GM19328 (cell line): ENCODE measurements around the gene NRXN3.

ENCODE experiments used
- ATAC-seq: cut with Tn5 transposase; IDR thresholded peaks from one replicate; pipeline ENCODE4 v1.9.1; 2021; ENCODE audit warnings: mild to moderate bottlenecking, moderate library complexity; ENCODE audit not compliant: unreplicated experiment

The NRXN3 gene

GRCh38 chr14:79548836-79549235 lies 1378.7 kb downstream of the NRXN3 start:
- ATAC-seq = no peak

- ATAC-seq = no peak
Observed at GRCh38 chr14:79549515-79549914, 1379.3 kb downstream of the NRXN3 start.

GRCh38 chr14:79551523-79551922 lies 1381.3 kb downstream of the NRXN3 start:
- ATAC-seq = no peak

- ATAC-seq = no peak
Observed at GRCh38 chr14:79552778-79553177, 1382.6 kb downstream of the NRXN3 start.

- ATAC-seq = no peak
Observed at GRCh38 chr14:79554816-79555215, 1384.6 kb downstream of the NRXN3 start.

GRCh38 chr14:79555429-79555828 lies 1385.3 kb downstream of the NRXN3 start:
- no peak for ATAC-seq

- ATAC-seq = no peak
Observed at GRCh38 chr14:79557309-79557708, 1387.1 kb downstream of the NRXN3 start.

GRCh38 chr14:79562185-79562584 lies 1392.0 kb downstream of the NRXN3 start:
- ATAC-seq = no peak

- ATAC-seq = no peak
Observed at GRCh38 chr14:79564371-79564770, 1394.2 kb downstream of the NRXN3 start.

GRCh38 chr14:79567306-79567705 lies 1397.1 kb downstream of the NRXN3 start:
- no peak for ATAC-seq

- no peak for ATAC-seq
Observed at GRCh38 chr14:79568594-79568993, 1398.4 kb downstream of the NRXN3 start.

- ATAC-seq = no peak
Observed at GRCh38 chr14:79569072-79569471, 1398.9 kb downstream of the NRXN3 start.

- no peak for ATAC-seq
Observed at GRCh38 chr14:79570648-79571047, 1400.5 kb downstream of the NRXN3 start.

- no peak for ATAC-seq
Observed at GRCh38 chr14:79571366-79571765, 1401.2 kb downstream of the NRXN3 start.

- no peak for ATAC-seq
Observed at GRCh38 chr14:79573486-79573885, 1403.3 kb downstream of the NRXN3 start.

- ATAC-seq = no peak
Observed at GRCh38 chr14:79575032-79575431, 1404.9 kb downstream of the NRXN3 start.

GRCh38 chr14:79576424-79576823 lies 1406.3 kb downstream of the NRXN3 start:
- ATAC-seq = no peak

- ATAC-seq = no peak
Observed at GRCh38 chr14:79578470-79578869, 1408.3 kb downstream of the NRXN3 start.

GRCh38 chr14:79580414-79580813 lies 1410.2 kb downstream of the NRXN3 start:
- ATAC-seq = no peak

GRCh38 chr14:79580906-79581305 lies 1410.7 kb downstream of the NRXN3 start:
- no peak for ATAC-seq

- no peak for ATAC-seq
Observed at GRCh38 chr14:79581912-79582576, 1411.9 kb downstream of the NRXN3 start.

- no peak for ATAC-seq
Observed at GRCh38 chr14:79583738-79584408, 1413.7 kb downstream of the NRXN3 start.

- ATAC-seq = no peak
Observed at GRCh38 chr14:79584679-79585078, 1414.5 kb downstream of the NRXN3 start.
